Fibroblast of gingiva (primary cell): ENCODE results near the gene CABP7.
A peak's percentile ranks its signal among the peaks of the same experiment; 100 is the strongest.

Experiments
- DNase-seq: peaks from one replicate; pipeline ENCODE4 v3.0.0-alpha.2; 2011; ENCODE audit warnings: low read depth

Gene CABP7

GRCh38 chr22:29780220-29780619, 60.4 kb downstream of the CABP7 start:
- no peak for DNase-seq

GRCh38 chr22:29780748-29781676, 61.2 kb downstream of the CABP7 start:
- DNase-seq = peak; percentile 83
